Measurements from ENCODE around the gene CHD9NB.

DNA sequence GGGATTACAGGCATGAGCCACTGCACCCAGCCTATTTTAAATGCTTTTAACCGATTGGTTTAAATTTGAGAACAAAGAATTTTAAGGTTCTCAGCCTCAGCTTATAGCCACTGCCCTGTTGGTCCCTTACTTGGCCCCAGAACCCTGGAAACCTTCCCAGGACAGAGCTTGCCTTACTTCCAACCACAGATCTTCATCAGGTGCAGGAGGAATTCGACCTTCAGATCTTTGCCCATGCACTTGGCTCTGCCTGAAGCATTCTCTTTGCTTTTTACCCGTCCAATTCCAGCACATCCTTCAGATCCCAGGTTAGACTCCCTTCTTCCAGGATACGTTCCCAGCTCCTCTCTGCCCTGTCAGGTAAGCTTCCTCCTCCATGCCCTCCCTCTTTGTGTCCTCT lies 29.8 kb upstream of the CHD9NB start:
- TF ChIP-seq, protein P1, sequence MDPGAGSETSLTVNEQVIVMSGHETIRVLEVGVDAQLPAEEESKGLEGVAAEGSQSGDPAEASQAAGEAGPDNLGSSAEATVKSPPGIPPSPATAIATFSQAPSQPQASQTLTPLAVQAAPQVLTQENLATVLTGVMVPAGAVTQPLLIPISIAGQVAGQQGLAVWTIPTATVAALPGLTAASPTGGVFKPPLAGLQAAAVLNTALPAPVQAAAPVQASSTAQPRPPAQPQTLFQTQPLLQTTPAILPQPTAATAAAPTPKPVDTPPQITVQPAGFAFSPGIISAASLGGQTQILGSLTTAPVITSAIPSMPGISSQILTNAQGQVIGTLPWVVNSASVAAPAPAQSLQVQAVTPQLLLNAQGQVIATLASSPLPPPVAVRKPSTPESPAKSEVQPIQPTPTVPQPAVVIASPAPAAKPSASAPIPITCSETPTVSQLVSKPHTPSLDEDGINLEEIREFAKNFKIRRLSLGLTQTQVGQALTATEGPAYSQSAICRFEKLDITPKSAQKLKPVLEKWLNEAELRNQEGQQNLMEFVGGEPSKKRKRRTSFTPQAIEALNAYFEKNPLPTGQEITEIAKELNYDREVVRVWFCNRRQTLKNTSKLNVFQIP (CRISPR knock-in tag; IDR thresholded peaks at IDR 0.05; ENCODE audit: borderline replicate concordance, low read depth): no peak
- TF ChIP-seq ZFP30 (CRISPR knock-in tag; IDR thresholded peaks at IDR 0.05) (no peak), ISL1 (CRISPR knock-in tag; IDR thresholded peaks at IDR 0.05) (no peak), SNAI2 (CRISPR knock-in tag; IDR thresholded peaks at IDR 0.05) (no peak), ARNTL (CRISPR knock-in tag; IDR thresholded peaks at IDR 0.05; ENCODE audit: borderline replicate concordance, low read depth) (no peak), ZC3H10 (CRISPR knock-in tag; IDR thresholded peaks at IDR 0.05) (no peak), BACH2 (CRISPR knock-in tag; IDR thresholded peaks at IDR 0.05; ENCODE audit: borderline replicate concordance) (no peak), ESRRG (CRISPR knock-in tag; IDR thresholded peaks at IDR 0.05) (no peak), RARB (CRISPR knock-in tag; IDR thresholded peaks at IDR 0.05) (no peak), ZNF70 (CRISPR knock-in tag; IDR thresholded peaks at IDR 0.05) (no peak)
- TF ChIP-seq, protein P2, sequence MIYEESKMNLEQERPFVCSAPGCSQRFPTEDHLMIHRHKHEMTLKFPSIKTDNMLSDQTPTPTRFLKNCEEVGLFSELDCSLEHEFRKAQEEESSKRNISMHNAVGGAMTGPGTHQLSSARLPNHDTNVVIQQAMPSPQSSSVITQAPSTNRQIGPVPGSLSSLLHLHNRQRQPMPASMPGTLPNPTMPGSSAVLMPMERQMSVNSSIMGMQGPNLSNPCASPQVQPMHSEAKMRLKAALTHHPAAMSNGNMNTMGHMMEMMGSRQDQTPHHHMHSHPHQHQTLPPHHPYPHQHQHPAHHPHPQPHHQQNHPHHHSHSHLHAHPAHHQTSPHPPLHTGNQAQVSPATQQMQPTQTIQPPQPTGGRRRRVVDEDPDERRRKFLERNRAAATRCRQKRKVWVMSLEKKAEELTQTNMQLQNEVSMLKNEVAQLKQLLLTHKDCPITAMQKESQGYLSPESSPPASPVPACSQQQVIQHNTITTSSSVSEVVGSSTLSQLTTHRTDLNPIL (CRISPR knock-in tag; IDR thresholded peaks at IDR 0.05; ENCODE audit: low read depth): no peak
- TF ChIP-seq, protein P3, sequence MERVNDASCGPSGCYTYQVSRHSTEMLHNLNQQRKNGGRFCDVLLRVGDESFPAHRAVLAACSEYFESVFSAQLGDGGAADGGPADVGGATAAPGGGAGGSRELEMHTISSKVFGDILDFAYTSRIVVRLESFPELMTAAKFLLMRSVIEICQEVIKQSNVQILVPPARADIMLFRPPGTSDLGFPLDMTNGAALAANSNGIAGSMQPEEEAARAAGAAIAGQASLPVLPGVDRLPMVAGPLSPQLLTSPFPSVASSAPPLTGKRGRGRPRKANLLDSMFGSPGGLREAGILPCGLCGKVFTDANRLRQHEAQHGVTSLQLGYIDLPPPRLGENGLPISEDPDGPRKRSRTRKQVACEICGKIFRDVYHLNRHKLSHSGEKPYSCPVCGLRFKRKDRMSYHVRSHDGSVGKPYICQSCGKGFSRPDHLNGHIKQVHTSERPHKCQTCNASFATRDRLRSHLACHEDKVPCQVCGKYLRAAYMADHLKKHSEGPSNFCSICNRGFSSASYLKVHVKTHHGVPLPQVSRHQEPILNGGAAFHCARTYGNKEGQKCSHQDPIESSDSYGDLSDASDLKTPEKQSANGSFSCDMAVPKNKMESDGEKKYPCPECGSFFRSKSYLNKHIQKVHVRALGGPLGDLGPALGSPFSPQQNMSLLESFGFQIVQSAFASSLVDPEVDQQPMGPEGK (CRISPR knock-in tag; IDR thresholded peaks at IDR 0.05; ENCODE audit: borderline replicate concordance): no peak
- TF ChIP-seq, protein P4, sequence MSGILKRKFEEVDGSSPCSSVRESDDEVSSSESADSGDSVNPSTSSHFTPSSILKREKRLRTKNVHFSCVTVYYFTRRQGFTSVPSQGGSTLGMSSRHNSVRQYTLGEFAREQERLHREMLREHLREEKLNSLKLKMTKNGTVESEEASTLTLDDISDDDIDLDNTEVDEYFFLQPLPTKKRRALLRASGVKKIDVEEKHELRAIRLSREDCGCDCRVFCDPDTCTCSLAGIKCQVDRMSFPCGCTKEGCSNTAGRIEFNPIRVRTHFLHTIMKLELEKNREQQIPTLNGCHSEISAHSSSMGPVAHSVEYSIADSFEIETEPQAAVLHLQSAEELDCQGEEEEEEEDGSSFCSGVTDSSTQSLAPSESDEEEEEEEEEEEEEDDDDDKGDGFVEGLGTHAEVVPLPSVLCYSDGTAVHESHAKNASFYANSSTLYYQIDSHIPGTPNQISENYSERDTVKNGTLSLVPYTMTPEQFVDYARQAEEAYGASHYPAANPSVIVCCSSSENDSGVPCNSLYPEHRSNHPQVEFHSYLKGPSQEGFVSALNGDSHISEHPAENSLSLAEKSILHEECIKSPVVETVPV (CRISPR knock-in tag; IDR thresholded peaks at IDR 0.05): no peak

Measured in SK-N-SH treated with all-trans-retinoic acid at 6 μM for 48 hours (cell line).